Measurements from ENCODE around the gene FXYD4.

FXYD4 gene

DNA sequence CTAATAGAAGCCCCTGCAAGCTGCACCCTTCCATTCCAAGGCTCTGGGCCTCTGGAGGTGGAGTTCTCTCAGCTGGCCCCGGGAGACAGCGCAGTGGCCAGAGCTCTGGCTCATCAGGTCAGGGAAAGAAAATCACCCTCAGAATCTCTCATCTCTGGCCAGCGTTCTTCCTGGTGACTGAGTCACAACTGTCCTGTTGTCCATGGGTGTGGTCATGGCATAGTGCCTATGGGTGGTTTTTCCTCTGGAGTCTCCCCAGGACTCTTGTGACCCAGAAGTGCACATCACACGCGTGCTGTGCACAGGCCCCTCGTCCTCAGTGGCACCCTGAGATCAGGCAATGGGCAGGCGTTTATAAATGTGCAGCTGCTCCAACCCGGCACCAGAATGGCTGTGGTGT is 27.4 kb upstream of the FXYD4 start:
- DNase-seq (ENCODE audit: low read depth) = no peak

DNA sequence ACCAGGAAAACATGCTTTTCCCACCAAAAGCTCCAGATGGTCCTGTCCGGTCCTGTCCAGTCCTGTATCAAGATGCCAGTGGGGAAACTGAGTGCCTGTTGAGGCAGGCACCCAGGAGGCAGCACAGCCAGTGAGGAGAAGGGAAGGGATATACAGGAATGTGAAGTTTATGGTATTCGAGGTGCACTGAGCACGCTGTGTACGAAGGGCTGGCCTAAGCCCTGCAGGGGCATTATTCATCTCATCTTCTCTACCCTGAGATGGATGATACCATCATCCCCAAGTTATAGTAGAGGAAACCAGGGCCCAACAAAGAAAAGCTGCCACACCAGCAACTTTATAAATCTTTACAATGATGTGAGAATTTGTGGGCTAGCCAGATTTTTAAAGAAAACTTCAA is 23.4 kb upstream of the FXYD4 start:
- DNase-seq (ENCODE audit: low read depth) = no peak

DNA sequence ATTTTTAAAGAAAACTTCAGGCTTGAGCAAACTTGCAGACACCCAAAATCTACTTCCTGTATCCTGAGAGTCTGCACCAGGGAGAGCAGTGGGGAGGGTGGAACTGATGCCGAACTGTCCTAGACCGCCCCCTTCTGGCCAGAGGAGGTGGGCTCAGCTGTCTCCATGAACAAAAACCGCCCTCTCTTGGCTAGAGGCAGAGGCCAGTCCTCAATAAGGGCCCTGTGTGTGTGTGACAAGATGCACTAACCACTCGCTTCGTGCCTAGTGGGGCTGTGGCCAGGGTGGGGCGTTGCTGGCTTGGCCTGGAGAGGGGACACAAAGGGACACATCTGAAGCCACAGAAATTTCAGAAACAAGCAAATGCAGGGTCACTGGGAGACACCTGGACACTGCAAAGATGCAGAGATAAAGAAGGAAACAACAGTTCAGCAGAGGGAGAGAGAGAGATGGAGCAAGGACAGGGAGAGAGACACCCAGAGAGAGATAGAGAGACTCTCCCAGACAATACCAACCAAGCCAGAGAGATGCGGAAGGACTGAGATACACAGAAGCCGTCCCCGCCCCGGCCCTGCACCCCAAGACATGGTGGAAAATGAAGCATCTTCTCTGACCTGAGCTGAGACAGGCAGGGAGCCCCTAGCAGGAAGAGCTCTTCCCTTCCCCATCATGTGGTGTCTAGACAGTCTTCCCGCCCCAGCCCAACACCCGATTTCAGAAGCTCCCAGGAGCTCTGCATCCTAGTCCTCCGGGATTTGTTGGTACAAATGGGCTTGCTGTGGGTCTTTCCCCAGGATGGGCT is 22.7 kb upstream of the FXYD4 start:
- peak; percentile 70 for DNase-seq (ENCODE audit: low read depth)

DNA sequence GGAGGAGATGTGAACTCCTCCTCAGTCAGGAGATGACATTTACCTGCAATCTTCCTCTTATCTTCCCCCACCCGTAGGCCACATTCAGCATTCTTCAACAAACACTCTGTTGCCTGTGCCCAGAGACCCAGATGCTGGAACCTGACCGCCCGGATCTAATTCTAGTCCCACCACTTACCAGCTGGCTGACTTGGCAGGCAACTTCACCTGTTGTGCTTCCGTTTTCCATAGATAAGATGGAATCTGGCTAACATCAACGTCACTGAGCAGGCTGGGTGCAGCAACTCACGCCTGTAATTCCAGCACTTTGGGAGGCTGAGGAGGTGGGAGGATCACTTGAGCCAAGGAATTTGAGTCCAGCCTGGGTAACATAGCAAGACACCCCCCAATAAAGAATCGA is 21.3 kb upstream of the FXYD4 start:
- DNase-seq (ENCODE audit: low read depth) = no peak

DNA sequence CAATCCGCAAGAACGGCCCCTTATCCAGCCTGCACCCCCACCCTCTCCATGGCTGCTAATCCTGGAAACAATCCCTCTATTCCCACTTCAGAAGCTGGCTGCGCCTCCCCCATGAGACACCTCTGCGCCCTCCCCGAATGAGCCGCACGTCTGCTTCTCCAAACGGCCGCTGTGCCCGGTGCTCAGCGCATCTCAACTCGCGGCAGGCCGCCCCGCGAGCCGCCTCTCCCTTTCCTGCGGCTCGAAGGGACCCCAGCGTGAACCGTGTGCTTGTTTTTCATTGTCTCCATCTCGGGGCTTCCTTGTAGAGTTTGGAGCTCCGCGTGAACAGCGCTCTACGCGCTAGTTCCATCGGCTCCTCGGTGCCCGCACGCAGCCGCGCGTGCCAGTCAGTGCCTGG is 20.8 kb upstream of the FXYD4 start:
- no peak for DNase-seq (ENCODE audit: low read depth)

DNA sequence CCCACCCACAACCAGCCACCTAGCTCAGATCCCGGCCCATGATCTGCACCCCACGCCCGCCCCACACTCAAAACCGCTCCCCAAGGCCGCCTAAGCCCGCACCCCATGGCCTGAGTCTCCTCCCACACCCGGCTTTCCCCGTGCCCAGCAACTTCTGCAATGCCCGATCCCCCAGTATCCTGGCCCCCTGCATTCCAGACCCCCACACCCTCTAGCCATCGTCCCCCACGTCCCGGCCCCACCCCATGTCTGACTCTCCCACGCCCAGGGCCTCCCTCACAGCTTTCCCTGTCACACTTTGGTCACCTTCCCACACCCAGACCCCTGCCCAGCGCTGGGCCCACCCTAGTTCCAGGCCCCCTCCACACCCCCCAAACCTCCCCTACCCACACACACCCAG is 20.1 kb upstream of the FXYD4 start:
- DNase-seq (ENCODE audit: low read depth) = no peak

DNA sequence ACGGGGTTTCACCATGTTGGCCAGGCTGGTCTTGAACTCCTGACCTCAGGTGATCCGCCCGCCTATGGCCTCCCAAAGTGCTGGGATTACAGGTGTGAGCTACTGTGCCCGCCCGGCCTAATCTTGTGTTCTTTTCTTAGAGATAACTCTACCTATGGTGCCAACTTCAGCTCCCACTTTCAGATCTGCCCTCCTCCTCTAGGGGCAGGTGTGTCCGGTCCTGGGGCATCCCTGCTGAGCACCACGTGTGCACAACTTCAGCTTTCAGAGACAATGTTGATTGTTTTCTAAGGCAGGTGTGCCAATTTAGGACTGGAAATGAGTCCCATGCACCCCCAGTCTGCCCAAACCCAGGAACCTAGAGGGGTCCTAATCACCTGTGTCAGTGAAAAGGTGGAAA is 18.5 kb upstream of the FXYD4 start:
- no peak for DNase-seq (ENCODE audit: low read depth)

DNA sequence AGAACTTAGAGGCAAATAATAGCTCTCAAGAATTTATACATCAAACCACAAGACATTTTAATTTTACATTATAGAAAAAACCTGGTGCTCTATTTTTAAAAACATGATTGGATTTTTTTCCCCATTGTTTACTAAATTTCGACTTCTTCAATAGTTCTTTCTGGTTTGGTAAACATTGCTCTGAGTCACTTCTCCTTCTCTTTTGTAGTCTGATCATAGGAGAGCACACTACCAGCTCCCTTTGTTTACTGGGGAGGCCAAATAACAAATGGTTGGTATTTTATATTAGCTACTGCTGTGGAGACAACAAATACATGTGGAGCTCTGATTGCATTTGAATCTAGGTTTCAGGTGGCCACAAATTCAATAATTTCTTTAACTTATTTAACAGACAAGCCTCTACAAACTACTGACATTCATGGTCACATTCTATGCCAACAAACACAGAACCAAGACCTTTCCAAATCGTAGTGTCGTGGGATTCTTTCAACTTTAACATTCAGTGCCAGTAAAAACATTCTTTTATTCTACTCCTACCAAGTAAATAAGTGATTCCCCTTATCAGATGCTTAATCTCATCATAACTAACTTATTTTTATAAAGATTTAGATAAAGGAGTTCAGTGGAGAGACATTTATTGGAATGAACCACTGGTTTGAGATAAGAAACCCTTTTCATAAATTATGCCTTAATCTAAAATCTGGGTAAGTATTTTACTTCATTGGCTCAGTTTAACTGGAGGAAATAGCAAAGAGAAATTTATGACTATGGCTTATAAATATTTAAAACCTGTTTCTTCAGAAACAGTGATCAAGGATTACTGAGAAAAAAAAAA is 17.7 kb upstream of the FXYD4 start:
- DNase-seq (ENCODE audit: low read depth) = no peak

DNA sequence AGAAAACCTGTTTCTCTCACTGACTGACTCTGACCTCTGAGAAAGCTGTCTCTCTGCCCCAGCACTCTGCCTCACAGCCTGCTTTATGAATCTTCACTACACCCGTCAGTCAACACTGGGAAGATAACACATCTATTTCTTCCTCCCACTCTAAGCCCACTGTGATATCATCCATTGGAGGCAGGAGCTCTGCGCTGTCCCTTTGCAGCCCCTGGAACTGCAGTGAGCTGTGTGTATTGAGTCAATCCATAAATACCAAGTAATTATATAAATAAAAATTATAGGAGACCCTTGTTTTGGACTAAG is 17.2 kb upstream of the FXYD4 start:
- DNase-seq (ENCODE audit: low read depth) = no peak

DNA sequence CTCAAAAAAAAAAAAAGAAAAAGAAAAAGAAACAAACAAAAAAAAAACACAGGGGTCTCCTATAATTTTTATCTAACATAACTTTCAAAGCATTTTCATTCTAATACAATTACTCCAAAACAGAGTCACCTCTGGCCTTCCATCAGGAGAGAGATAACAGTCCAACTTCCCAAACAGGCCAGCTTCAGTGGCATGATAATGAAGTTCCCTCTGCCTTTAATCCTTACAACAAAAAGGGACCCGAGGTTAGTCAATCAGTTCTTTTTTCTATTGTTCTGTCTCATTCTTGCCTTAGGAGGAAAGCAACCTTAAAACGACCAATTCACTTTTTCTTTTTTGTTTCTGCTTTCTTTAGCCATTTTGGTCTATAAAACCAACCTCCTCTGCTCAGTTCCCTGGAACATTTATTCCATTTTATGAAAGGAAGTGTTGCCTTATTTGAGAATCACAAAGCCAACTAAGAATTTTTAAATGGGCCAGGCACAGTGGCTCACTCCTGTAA is 16.5 kb upstream of the FXYD4 start:
- DNase-seq (ENCODE audit: low read depth) = no peak

DNA sequence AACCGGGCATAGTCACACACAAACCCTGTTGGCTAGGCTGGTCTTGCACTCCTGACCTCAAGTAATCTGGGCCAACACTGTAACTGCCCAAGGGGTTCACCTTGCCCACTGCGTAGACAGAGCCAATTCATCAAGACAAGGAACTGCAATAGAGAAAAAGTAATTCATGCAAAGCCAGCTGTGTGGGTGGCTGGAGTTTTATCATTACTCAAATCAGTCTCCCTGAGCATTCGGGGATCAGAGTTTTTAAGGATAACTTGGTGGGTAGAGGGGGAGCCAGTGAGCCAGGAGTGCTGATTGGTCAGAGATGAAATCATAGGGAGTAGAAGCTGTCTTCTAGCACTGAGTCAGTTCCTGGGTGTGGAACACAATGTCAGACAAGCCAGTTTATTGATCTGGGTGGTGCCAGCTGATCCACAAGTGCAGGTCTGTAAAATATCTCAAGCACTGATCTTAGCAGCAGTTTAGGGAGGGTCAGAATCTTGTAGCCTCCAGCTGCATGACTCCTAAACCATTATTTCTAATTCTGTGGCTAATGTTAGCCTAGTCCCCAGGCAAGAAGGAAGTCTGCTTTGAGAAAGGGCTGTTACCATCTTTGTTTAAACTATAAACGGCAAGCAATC is 15.6 kb upstream of the FXYD4 start:
- no peak for DNase-seq (ENCODE audit: low read depth)

DNA sequence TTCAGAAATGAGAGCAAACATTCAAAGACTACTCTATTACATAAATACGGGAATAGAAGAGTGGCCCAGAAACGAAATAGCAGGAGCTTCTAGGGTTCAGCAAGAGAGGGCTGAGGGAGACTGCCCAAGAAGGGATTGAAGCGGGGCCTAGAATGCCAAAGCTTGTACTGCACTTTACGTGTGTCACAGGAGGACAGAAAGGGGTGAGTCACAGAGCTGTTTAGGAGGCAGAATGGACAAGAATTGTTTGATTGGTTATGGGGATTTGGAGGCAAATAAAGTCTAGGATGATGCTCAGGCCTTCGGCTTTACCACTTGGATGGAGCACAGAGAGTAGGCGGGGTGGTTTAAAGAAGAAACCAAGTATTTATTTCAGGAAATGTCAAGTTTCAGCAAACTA is 11.3 kb upstream of the FXYD4 start:
- DNase-seq (ENCODE audit: low read depth) = no peak

DNA sequence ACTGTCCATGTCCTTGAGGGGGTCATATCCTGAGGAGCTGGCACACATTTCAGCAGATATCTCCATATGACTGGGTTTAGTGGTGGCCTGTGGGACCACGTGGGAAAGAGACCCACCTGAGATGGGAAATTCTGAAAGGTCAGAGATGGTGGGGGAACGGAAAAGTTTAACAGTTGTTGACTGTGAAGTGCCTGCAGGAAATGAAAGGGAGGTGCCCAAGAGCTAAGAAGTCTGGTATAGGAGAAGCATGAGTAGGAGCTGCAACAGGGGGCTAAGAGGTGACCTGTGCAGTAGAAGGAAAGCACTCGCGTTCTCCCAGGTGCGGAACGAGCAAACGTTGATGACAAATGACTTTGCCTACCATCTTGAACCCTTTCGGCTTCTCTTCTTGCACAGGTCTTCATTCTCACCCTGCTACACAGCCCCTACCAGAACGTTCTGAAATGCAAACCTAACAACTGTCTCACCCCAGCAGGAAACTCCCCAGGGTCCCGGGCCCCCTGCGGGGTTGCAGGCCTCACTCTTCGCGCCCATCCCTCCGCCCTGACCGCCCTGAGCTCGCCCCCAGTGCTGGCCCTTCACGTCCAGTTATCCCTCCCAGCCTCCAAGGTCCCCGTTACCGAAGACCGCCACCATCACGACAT is 9.8 kb upstream of the FXYD4 start:
- no peak for DNase-seq (ENCODE audit: low read depth)

DNA sequence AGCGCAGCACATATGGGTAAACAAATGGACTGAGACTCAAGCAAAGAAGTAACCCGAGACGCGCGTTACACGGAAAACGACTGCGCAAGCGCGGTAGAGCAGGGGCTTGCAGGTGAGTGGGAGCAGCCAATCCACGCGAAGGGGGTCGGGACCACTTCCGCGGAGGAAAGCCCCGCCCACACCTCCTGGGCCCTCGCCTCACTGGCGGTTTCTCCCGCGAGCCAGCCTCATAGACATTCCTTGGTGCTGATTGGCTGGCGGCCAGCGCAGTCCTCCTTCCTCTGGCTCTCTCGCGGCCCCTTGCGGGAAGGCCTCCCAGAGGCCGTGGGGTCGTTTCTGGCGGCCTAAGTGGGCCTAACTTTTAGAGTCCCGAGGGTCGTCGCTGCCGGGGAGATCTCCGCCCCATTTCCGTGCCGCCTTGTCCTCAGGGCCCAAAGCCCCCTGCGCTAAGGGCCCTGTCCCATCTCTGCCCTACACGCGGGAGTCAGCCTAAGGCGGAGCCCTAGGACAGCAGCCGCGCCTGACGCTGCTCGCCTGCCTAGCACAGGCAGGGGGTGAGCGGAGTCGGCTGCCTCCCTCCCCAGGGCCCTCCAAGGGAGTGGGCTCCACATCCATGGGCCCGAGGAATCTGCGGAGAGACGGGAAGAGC is 9.1 kb upstream of the FXYD4 start:
- peak; percentile 92 for DNase-seq (ENCODE audit: low read depth)

DNA sequence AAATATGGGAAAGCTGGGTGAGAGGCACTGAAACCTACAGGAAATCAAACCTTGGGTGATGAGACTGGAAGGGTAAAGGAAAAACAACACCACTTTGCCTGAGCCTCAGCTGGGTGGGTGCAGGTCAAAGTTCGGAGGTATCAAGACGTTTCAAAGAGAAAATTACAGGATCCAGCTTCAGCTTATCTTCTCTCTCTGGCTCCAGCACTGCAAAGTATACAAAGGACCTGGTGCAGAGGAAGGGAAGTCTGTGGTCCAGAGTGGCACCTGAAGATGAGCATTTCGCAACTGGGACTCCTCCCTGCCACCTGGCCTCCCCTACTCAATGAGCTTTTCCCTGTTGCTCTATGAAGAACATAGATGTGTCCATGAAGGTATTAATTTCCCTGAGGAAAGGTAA is 6.4 kb upstream of the FXYD4 start:
- DNase-seq (ENCODE audit: low read depth) = no peak

DNA sequence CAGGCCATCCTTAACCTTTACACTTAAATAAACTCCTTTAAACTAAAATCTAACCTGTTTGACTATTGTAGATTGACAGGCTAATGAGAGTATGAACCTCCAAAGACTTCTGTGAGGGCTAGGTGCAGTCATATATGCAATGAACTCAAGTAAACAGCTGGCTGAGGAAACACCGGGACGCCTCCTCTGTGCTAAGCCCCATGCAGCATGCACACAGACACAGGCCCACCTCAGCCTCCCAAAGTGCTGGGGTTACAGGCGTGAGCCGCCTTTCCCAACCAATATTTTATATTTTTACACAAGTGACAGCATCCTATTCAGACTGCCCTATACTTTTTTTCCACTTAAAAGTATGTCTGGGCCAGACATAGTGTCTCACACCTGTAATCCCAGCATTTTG is 1.5 kb upstream of the FXYD4 start:
- no peak for DNase-seq (ENCODE audit: low read depth)

DNA sequence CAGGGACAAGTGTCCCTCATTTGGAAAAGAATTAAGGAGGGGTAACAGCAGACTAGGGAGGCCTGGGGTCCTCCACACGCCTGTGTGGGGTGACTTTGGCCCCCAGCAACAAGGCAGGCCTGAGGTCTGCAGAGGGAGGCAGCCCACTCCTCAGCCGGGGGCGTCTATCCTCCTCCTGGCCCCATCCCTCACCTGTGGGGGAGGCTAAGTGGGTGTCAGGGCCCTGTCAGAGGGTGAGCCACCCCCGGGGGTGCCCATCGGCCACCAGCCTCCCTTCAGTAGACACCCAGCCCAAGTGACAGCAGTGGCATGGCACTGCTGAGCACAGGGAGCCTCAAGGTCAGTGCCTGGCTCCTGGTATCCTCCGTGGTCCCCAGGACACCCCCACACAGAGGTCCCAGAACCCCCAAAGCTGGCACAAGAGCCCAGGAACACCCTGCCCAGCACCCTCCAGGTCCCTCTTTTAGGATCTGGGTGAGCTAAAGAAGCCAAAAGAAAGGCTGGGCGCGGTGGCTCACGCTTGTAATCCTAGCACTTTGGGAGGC is 693 bp upstream of the FXYD4 start:
- no peak for DNase-seq (ENCODE audit: low read depth)

DNA sequence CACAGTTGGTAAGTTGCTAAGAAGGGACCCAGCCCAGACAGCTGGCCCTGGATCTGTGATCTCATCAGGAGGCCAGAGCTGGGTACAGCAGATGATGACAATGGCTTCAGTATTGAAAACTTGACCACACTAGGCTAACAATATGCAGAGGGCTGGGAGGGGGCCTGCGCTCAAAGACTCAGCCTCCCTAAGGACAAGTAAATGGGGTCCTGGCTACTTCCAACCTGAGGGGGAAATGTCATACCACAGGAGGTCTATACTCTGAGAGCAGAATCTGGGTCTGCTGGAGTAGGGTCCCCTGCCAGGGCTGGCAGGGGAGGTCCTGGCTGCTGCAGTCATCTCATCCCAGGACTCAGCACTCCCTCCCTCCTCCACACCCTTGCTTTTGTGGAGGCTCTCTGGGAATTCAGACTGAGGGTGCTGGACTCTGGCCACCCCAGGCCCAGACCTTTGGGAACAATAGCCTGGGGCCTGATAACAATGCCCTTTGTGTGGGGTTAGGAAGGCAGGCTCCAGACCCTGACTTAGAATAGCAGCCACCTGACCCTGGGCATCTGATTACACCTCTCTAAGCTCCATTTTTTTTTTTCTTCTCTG is 1.4 kb downstream of the FXYD4 start:
- no peak for DNase-seq (ENCODE audit: low read depth)

DNA sequence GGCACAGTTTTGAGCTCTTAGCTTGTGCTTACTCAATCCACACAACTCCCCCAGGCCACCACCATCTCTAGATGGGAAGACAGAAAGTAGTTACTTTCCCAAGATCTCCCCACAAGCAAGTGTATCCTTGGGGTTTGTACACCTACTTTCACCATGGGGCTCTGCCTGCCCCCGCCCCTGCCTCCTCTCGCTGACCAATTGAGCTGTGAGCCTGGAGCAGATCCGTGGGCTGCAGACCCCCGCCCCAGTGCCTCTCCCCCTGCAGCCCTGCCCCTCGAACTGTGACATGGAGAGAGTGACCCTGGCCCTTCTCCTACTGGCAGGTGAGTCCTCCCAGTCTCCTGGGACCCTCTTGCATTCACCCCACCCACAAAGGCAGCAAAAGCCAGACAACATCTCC is 2.0 kb downstream of the FXYD4 start:
- no peak for DNase-seq (ENCODE audit: low read depth)

DNA sequence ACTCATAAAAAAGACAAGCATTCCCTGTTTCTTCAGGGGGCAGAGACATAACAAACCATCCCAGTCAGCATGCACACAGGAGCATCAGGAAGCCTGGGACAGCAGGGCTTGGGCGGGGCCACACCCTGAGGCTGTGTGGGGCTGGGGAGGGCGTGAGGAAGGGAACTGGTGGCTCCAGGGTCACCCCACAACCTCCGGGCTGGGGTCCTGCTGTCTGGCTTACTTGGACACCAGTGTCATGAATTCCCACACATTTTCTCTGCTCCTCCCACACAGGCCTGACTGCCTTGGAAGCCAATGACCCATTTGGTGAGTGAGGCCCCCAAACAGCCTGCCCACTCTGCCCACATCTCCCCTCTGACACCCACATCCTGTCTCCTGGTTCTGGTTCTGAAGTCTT is 2.8 kb downstream of the FXYD4 start:
- DNase-seq (ENCODE audit: low read depth) = no peak

DNA sequence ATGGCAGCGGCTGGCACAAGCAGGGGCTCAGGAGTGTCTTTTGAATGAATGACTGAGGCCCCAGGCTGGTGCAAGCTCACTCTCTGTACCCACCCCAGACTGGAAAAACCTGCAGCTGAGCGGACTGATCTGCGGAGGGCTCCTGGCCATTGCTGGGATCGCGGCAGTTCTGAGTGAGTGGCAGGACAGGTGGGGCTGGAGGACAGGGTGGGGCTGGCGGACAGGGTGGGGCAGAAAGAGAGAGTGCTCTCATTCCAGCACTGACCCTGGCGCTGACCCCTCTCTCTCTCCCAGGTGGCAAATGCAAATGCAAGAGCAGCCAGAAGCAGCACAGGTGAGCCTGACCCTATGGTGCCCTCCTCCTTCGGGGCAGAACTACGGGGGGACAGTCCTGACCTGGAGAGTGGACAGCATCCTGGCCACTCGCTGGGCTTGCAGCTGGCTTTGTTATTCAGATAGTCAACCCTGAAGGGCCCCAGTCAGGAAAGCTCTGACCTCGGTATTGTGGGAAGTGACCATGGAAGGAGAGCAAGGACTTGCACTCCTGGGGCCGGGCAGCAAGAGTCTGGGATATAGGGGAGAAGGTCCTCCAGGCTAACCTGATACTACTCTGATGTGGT is 4.1 kb downstream of the FXYD4 start:
- no peak for DNase-seq (ENCODE audit: low read depth)
